ENCODE data around the gene STK4. TPM values are rescaled to one million over a fixed set of nuclear protein-coding genes. Genes with fewer than 3 reads are reported as not detected.

STK4 gene
- total and polyA plus RNA-seq, 2 of the 4 experiments (the other 2 are of a cell fraction): 10.2 to 22.2 TPM

- Histone ChIP-seq H2BK20ac (ENCODE audit: low read depth, low read length) (no peak overlapping the region), H3K36me3 (ENCODE audit: control insufficient read depth, insufficient read depth, low read length) (no peaks in the 10 kb centered on the region), H4K8ac (ENCODE audit: low read depth in 2 of 2, low read length in 2 of 2) (no peak overlapping the region), H3K56ac (ENCODE audit: extremely low read depth, insufficient read depth, low read length) (no peak overlapping the region), H2AK5ac (ENCODE audit: low read depth, low read length) (no peak overlapping the region), H3K27ac (ENCODE audit: insufficient read depth, low read length) (no peak overlapping the region), H3K4me3 (ENCODE audit: insufficient read depth, low read depth, low read length) (no peak overlapping the region), H3K9me3 (ENCODE audit: control insufficient read depth, insufficient read depth, low read length) (no peaks in the 10 kb centered on the region), H3K18ac (ENCODE audit: low read depth, low read length) (no peak overlapping the region), H2AK9ac (replicated peaks; ENCODE audit: low read depth, low read length, poor library complexity) (no peak overlapping the region), H3K79me1 (ENCODE audit: low read depth in 1 of 2, low read length in 2 of 2) (no peaks in the 10 kb centered on the region), H3K4me2 (ENCODE audit: low read depth, low read length) (no peak overlapping the region), H2BK120ac (ENCODE audit: low read depth, low read length) (no peak overlapping the region), H3K4me1 (ENCODE audit: control insufficient read depth, insufficient read depth, low read length) (no peaks in the 10 kb centered on the region), H4K20me1 (ENCODE audit: insufficient read depth, low read length) (no peaks in the 10 kb centered on the region), H3K27me3 (ENCODE audit: control insufficient read depth, insufficient read depth, low read length) (peaks cover 40% of the 10 kb centered on the region), H3K14ac (replicated peaks; ENCODE audit: low read depth, low read length) (no peak overlapping the region), H2BK5ac (ENCODE audit: low read depth, low read length, poor library complexity, severe bottlenecking) (no peak overlapping the region), H3K9ac (ENCODE audit: low read depth, low read length) (no peak overlapping the region), H3K4ac (ENCODE audit: low read depth, low read length) (no peak overlapping the region), H4K5ac (ENCODE audit: low read depth, low read length) (no peak overlapping the region), H4K91ac (ENCODE audit: insufficient read depth, low read depth, low read length) (no peak overlapping the region), H3K23ac (ENCODE audit: low read depth, low read length) (no peak overlapping the region), H2AFZ (replicated peaks; ENCODE audit: low read length, poor library complexity) (no peak overlapping the region), H3K9me1 (ENCODE audit: insufficient read depth, low read length) (no peaks in the 10 kb centered on the region), H2BK15ac (ENCODE audit: low read depth, low read length) (no peak overlapping the region)
- ATAC-seq (ENCODE audit: low read depth): peak; percentile 48; the same call in 1 of the 2 replicates
- dilution Hi-C loops (cut with HindIII; ENCODE audit: low sequenced_read_pairs, unreplicated experiment) (no loop called here), in situ Hi-C loops (cut with MboI; ENCODE audit: low sequenced_read_pairs) (loop anchor here (25.0 kb wide), 1 partner anchor 175 kb away; no protein-coding TSS in a partner anchor), intact Hi-C loops (cut with micrococcal nuclease) (loop anchor here (1.0 kb wide), 1 partner anchor 68 kb away; no protein-coding TSS in a partner anchor)
- BruUV-seq (replicated peaks): no TSS peak
- ChIA-PET POLR2A (ENCODE audit: unreplicated experiment) (no interaction called here), CTCF (interaction anchor here (0.6 to 2.0 kb wide), 15 partner anchors 9 to 182 kb away, joined by 3 to 13 read pairs (median 3); no protein-coding TSS in a partner anchor)
- peak; percentile 31 for TF ChIP-seq RAD21 (IDR thresholded peaks at IDR 0.05; ENCODE audit: low read length)
- peak; percentile 15; the same call in 1 of the 2 replicates for TF ChIP-seq SMC3 (IDR thresholded peaks at IDR 0.05; ENCODE audit: low read depth, low read length)
- TF ChIP-seq NFE2L2 (IDR thresholded peaks at IDR 0.05; ENCODE audit: low read depth, low read length): no peak
- TF ChIP-seq BHLHE40 (IDR thresholded peaks at IDR 0.05; ENCODE audit: low read depth, low read length): no peak
- no peak for TF ChIP-seq RCOR1 (IDR thresholded peaks at IDR 0.05; ENCODE audit: insufficient replicate concordance, low read length)
- TF ChIP-seq CTCF (conservative IDR thresholded peaks at IDR 0.05; ENCODE audit: low read depth, low read length): peak; percentile 40
- WGBS, 2 experiments (ENCODE audit: extremely low coverage in 2 of 2, insufficient read length in 1 of 2): 0% methylated on average over 2 of the region's 17 CpGs; no CpG with 5 or more reads in 1 of the 2 experiments
- DNase-seq: no peak
Measured at GRCh38 chr20:45111799-45112471, 145.6 kb downstream of the STK4 start.
